Adipocyte (in vitro differentiated cells): ENCODE results near the gene GPR153.

Source experiments
- DNase-seq: peaks from one replicate; pipeline ENCODE4 v3.0.0-alpha.2; 2015; ENCODE audit warnings: low read depth
- H3K27me3 ChIP-seq: replicated peaks from 2 replicates; pipeline ENCODE4 v1.7.0; 2013; ENCODE audit warnings: mild to moderate bottlenecking, low read length, moderate library complexity; ENCODE audit not compliant: control insufficient read depth, insufficient read depth
- H3K36me3 ChIP-seq: 2 replicates; pipeline ENCODE4 v1.7.0; 2013; ENCODE audit warnings: low read length, mild to moderate bottlenecking, moderate library complexity; ENCODE audit not compliant: control insufficient read depth, insufficient read depth, severe bottlenecking
- H3K4me1 ChIP-seq: 2 replicates; pipeline ENCODE4 v1.7.0; 2013; ENCODE audit warnings: mild to moderate bottlenecking, low read length, moderate library complexity; ENCODE audit not compliant: control insufficient read depth, insufficient read depth
- H3K4me3 ChIP-seq: 2 replicates; pipeline ENCODE4 v1.7.0; 2013; ENCODE audit warnings: mild to moderate bottlenecking, low read length, moderate library complexity
- H3K9ac ChIP-seq: 2 replicates; pipeline ENCODE4 v1.7.0; 2013; ENCODE audit warnings: mild to moderate bottlenecking, low read length, moderate library complexity
- H3K9me3 ChIP-seq: 2 replicates; pipeline ENCODE4 v1.7.0; 2013; ENCODE audit warnings: mild to moderate bottlenecking, low read length, moderate library complexity; ENCODE audit not compliant: control insufficient read depth

The GPR153 gene

GRCh38 chr1:6267686-6268322 lies 6.9 kb upstream of the GPR153 start:
- H3K4me1 ChIP-seq: peaks cover 16% of the 10 kb centered on the region
- no peaks in the 10 kb centered on the region for H3K36me3 ChIP-seq
- no peak overlapping the region for H3K4me3 ChIP-seq
- no peak overlapping the region for H3K9ac ChIP-seq
- no peak for DNase-seq
- no peaks in the 10 kb centered on the region for H3K27me3 ChIP-seq
- no peaks in the 10 kb centered on the region for H3K9me3 ChIP-seq

- no peaks in the 10 kb centered on the region for H3K36me3 ChIP-seq
- DNase-seq: no peak
- H3K4me1 ChIP-seq: peaks cover 19% of the 10 kb centered on the region
- H3K4me3 ChIP-seq: no peak overlapping the region
- no peaks in the 10 kb centered on the region for H3K9me3 ChIP-seq
- no peaks in the 10 kb centered on the region for H3K27me3 ChIP-seq
- no peak overlapping the region for H3K9ac ChIP-seq
Observed at GRCh38 chr1:6266641-6267040, 5.7 kb upstream of the GPR153 start.

GRCh38 chr1:6265151-6265550 lies 4.3 kb upstream of the GPR153 start:
- no peak overlapping the region for H3K4me3 ChIP-seq
- H3K4me1 ChIP-seq: peaks cover 19% of the 10 kb centered on the region
- H3K9ac ChIP-seq: no peak overlapping the region
- H3K9me3 ChIP-seq: no peaks in the 10 kb centered on the region
- no peak for DNase-seq
- H3K36me3 ChIP-seq: no peaks in the 10 kb centered on the region
- no peaks in the 10 kb centered on the region for H3K27me3 ChIP-seq

- no peaks in the 10 kb centered on the region for H3K27me3 ChIP-seq
- H3K4me3 ChIP-seq: no peak overlapping the region
- peaks cover 26% of the 10 kb centered on the region for H3K4me1 ChIP-seq
- H3K9me3 ChIP-seq: no peaks in the 10 kb centered on the region
- DNase-seq: no peak
- peak overlapping the region; percentile 5 for H3K9ac ChIP-seq
- H3K36me3 ChIP-seq: no peaks in the 10 kb centered on the region
Observed at GRCh38 chr1:6263716-6264115, 2.8 kb upstream of the GPR153 start.

GRCh38 chr1:6262555-6263420 lies 1.9 kb upstream of the GPR153 start:
- H3K4me1 ChIP-seq: peaks cover 25% of the 10 kb centered on the region
- no peak for DNase-seq
- H3K36me3 ChIP-seq: no peaks in the 10 kb centered on the region
- H3K4me3 ChIP-seq: no peak overlapping the region
- H3K9ac ChIP-seq: peak overlapping the region; percentile 5
- no peaks in the 10 kb centered on the region for H3K27me3 ChIP-seq
- no peaks in the 10 kb centered on the region for H3K9me3 ChIP-seq

DNA sequence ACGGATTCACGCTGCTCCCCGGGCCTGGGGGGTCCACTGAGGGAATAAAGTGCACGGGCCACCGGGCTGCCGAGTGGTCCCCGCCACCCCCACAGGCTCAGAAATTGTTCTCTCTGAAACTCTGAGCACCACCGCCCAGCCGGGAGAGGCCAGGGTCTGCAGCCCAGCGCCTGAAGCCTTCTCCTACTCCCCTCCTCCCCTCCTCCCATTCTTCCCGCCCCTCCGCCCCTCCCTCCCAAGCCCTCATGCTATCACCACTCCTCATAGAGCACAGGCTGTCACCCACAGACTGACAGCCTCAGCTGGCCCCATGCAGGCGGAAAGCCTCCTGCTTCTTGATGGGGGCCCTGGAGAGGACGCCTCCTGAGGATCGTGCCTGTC lies 707 bp upstream of the GPR153 start:
- no peaks in the 10 kb centered on the region for H3K27me3 ChIP-seq
- H3K4me3 ChIP-seq: peak overlapping the region; percentile 75
- no peaks in the 10 kb centered on the region for H3K9me3 ChIP-seq
- H3K9ac ChIP-seq: no peak overlapping the region
- H3K36me3 ChIP-seq: no peaks in the 10 kb centered on the region
- DNase-seq: no peak
- peaks cover 28% of the 10 kb centered on the region for H3K4me1 ChIP-seq

- H3K4me3 ChIP-seq: peak overlapping the region; percentile 76
- no peaks in the 10 kb centered on the region for H3K27me3 ChIP-seq
- peaks cover 31% of the 10 kb centered on the region for H3K4me1 ChIP-seq
- DNase-seq: peak; percentile 46
- no peaks in the 10 kb centered on the region for H3K36me3 ChIP-seq
- H3K9ac ChIP-seq: peak overlapping the region; percentile 73
- no peaks in the 10 kb centered on the region for H3K9me3 ChIP-seq
Observed at GRCh38 chr1:6260433-6260934, 414 bp downstream of the GPR153 start.

GRCh38 chr1:6259491-6260362 lies 1.2 kb downstream of the GPR153 start:
- peak; percentile 96 for DNase-seq
- Histone ChIP-seq H3K4me1 (peaks cover 31% of the 10 kb centered on the region), H3K27me3 (no peaks in the 10 kb centered on the region), H3K9ac (peak overlapping the region; percentile 4), H3K9me3 (no peaks in the 10 kb centered on the region), H3K4me3 (peak overlapping the region; percentile 60), H3K36me3 (no peaks in the 10 kb centered on the region)

GRCh38 chr1:6258675-6259074 lies 2.2 kb downstream of the GPR153 start:
- Histone ChIP-seq H3K36me3 (peaks cover under 1% of the 10 kb centered on the region), H3K27me3 (no peaks in the 10 kb centered on the region), H3K4me3 (no peak overlapping the region), H3K9me3 (no peaks in the 10 kb centered on the region), H3K4me1 (peaks cover 27% of the 10 kb centered on the region), H3K9ac (no peak overlapping the region)
- DNase-seq: no peak

DNA sequence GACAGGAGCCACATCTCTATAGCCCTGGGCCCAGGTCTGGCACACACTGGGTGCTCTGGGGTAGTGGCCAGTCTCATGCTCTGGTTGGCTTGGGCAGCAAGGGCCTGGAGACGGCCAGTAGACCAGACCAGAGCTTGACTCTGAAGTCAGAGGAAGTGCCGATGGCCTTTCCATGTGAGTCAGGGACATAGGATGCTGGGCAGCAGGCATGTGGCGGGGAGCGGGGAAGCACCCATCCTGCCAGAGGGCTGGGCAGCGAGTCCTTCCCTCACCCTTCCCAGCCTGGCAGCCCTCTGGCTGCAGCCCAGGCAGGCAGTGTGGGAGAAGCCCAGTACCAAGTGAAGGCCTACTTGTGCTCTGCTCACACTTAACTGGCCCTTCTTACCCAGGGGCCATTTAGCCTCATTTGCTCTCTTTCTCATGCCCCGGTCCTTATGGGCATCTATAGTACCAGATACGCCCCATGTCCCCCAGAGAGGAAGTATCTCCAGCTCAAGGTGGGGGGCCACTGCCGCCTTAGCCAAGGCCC lies 3.3 kb downstream of the GPR153 start:
- no peak overlapping the region for H3K4me3 ChIP-seq
- no peak for DNase-seq
- H3K36me3 ChIP-seq: peaks cover 4% of the 10 kb centered on the region
- no peak overlapping the region for H3K9ac ChIP-seq
- no peaks in the 10 kb centered on the region for H3K27me3 ChIP-seq
- H3K9me3 ChIP-seq: no peaks in the 10 kb centered on the region
- H3K4me1 ChIP-seq: peaks cover 16% of the 10 kb centered on the region

GRCh38 chr1:6256645-6257044 lies 4.3 kb downstream of the GPR153 start:
- no peak overlapping the region for H3K9ac ChIP-seq
- H3K36me3 ChIP-seq: peaks cover 4% of the 10 kb centered on the region
- H3K4me3 ChIP-seq: no peak overlapping the region
- no peak for DNase-seq
- H3K27me3 ChIP-seq: peaks cover 3% of the 10 kb centered on the region
- no peaks in the 10 kb centered on the region for H3K9me3 ChIP-seq
- peaks cover 15% of the 10 kb centered on the region for H3K4me1 ChIP-seq
